ENCODE measurements around the gene C19orf53. TPM values are rescaled to one million over a fixed set of nuclear protein-coding genes. Genes with fewer than 3 reads are reported as not detected.

Gene C19orf53
- polyA plus RNA-seq, 4 donors = 104 to 126 (median 118) TPM

- H3K9me3 ChIP-seq (ENCODE audit: control insufficient read depth in 2 of 2, insufficient read depth in 1 of 2, low read depth in 1 of 2, low read length in 1 of 2) = no peaks in the 10 kb centered on the region
- peak in 1 of 2 donors; percentile 38 for DNase-seq
- H3K36me3 ChIP-seq (ENCODE audit: control insufficient read depth in 3 of 3, insufficient read depth in 2 of 3, low read depth in 1 of 3, low read length in 3 of 3) = peaks cover 0 to 76% (median 7%) of the 10 kb centered on the region in 3 donors
- 80 to 88% (median 85%) methylated on average over 4 of the region's 4 CpGs for WGBS, 3 donors
- no peak overlapping the region for H3K27ac ChIP-seq (ENCODE audit: low read depth in 1 of 3, low read length in 2 of 3)
- FAIRE-seq = no peak
- peaks cover 0 to 5% (median 0%) of the 10 kb centered on the region in 3 donors for H3K4me1 ChIP-seq (ENCODE audit: control insufficient read depth in 3 of 3, insufficient read depth in 2 of 3, low read depth in 1 of 3, low read length in 2 of 3)
- no peak overlapping the region for H3K4me3 ChIP-seq (ENCODE audit: low read depth in 1 of 3, low read length in 3 of 3)
- no peaks in the 10 kb centered on the region for H3K27me3 ChIP-seq (ENCODE audit: control insufficient read depth in 3 of 3, insufficient read depth in 3 of 3, low read length in 3 of 3)
These were observed 53.4 kb downstream of the C19orf53 start for GRCh38 chr19:13827656-13828055.

Other genes with a start within 250 kb of the C19orf53 start
- 10 to 100 TPM; 12.3 to 41.3 (median 15.8) TPM for gene MRI1, start 9.9 kb upstream of the C19orf53 start, polyA plus RNA-seq
- 1 to 10 TPM in 3 of 4 donors, under 1 TPM in 1; 0.45 to 4.0 (median 1.8) TPM for gene ZSWIM4, start 21.0 kb downstream of the C19orf53 start, polyA plus RNA-seq
- 1 to 10 TPM in 1 of 4 donors, under 1 TPM in 1, not detected in 2; 0.45 to 1.0 TPM for gene NANOS3, start 102.7 kb downstream of the C19orf53 start, polyA plus RNA-seq
- gene BRME1, start 131.7 kb downstream of the C19orf53 start, polyA plus RNA-seq = 10 to 100 TPM in 2 of 4 donors, 1 to 10 TPM in 2; 3.5 to 67.1 (median 25.9) TPM
- gene CC2D1A, start 131.7 kb downstream of the C19orf53 start, polyA plus RNA-seq = 100 to 1,000 TPM in 2 of 4 donors, 10 to 100 TPM in 2; 38.2 to 199 (median 103) TPM
- gene PODNL1, start 164.0 kb downstream of the C19orf53 start, polyA plus RNA-seq = 1 to 10 TPM in 1 of 4 donors, under 1 TPM in 1, not detected in 2; 0.41 to 1.7 TPM
- gene DCAF15, start 178.1 kb downstream of the C19orf53 start, polyA plus RNA-seq = 10 to 100 TPM; 14.1 to 26.8 (median 20.9) TPM
- 10 to 100 TPM in 1 of 4 donors, 1 to 10 TPM in 3; 3.8 to 16.6 (median 5.5) TPM for gene RFX1, start 231.9 kb downstream of the C19orf53 start, polyA plus RNA-seq